LNCaP clone FGC (cell line): ENCODE results near the gene FABP7.

Experiments
- DNase-seq: peaks from one replicate; pipeline ENCODE4 v3.0.0-alpha.2; 2011; ENCODE audit warnings: low read depth
- H3K4me3 ChIP-seq: 2 replicates; pipeline ENCODE4 v1.5.1; 2011; ENCODE audit warnings: mild to moderate bottlenecking, low read depth, low read length, control low read depth
- TF ChIP-seq, protein P1 (sequence below): IDR thresholded peaks from 2 replicates; pipeline ENCODE4 v1.5.1; 2012; ENCODE audit warnings: mild to moderate bottlenecking; ENCODE audit not compliant: control insufficient read depth, insufficient read depth; ENCODE audit errors: extremely low read depth

FABP7 gene

DNA sequence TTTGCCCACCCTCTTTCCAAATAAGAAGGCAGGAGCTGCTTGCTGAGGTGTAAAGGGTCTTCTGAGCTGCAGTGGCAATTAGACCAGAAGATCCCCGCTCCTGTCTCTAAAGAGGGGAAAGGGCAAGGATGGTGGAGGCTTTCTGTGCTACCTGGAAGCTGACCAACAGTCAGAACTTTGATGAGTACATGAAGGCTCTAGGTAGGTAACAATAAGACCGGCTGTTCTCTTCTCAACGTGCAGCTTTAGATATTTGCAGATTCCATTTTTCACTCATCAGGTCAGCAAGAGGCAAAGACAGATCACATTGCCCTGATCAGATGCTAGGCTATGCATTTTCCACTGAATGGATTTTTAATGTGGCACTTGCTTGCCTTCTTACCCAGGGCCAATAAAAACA, at the start of gene FABP7:
Gene FABP7, plus strand, starts transcription at position 50 of the 400 bp plus-strand sequence. Its CDS starts 79 bp downstream, at position 129.
- H3K4me3 ChIP-seq: no peak within 1 kb of the TSS
- DNase-seq: no peak
- TF ChIP-seq, protein P1, sequence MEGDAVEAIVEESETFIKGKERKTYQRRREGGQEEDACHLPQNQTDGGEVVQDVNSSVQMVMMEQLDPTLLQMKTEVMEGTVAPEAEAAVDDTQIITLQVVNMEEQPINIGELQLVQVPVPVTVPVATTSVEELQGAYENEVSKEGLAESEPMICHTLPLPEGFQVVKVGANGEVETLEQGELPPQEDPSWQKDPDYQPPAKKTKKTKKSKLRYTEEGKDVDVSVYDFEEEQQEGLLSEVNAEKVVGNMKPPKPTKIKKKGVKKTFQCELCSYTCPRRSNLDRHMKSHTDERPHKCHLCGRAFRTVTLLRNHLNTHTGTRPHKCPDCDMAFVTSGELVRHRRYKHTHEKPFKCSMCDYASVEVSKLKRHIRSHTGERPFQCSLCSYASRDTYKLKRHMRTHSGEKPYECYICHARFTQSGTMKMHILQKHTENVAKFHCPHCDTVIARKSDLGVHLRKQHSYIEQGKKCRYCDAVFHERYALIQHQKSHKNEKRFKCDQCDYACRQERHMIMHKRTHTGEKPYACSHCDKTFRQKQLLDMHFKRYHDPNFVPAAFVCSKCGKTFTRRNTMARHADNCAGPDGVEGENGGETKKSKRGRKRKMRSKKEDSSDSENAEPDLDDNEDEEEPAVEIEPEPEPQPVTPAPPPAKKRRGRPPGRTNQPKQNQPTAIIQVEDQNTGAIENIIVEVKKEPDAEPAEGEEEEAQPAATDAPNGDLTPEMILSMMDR: no peak

- TF ChIP-seq, protein P1: no peak
- H3K4me3 ChIP-seq: no peak overlapping the region
- DNase-seq: no peak
These were observed 49.2 kb upstream of the FABP7 start for GRCh38 chr6:122730334-122730733.

DNA sequence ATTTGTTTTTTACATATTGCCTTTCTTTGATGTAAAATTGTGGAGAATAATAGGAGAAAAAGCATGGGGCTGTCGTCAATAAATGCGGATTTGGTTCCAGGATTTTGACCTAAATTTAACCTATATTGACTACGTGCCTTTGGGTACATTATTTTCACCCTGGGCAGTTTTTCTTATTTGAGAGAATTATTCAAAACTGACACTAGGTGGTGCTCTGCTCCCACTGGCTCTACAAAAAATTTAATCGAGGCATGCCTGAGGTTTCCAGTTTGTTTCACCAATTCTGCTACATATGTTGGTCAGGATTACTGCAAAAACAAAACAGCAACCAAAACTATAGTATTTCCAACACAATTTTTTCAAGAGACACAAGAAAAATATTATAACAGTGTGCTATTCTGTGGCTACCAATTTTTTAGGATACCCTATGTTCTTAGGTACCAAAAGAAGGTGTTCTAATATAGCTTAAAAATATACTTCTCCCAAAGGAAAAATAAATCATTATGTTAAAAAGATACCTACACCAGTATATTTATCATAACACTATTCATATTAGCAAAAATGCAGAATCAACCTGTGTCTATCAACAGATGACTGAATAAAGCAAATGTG, 48.6 kb upstream of the FABP7 start:
- DNase-seq: no peak
- H3K4me3 ChIP-seq: no peak overlapping the region

DNA sequence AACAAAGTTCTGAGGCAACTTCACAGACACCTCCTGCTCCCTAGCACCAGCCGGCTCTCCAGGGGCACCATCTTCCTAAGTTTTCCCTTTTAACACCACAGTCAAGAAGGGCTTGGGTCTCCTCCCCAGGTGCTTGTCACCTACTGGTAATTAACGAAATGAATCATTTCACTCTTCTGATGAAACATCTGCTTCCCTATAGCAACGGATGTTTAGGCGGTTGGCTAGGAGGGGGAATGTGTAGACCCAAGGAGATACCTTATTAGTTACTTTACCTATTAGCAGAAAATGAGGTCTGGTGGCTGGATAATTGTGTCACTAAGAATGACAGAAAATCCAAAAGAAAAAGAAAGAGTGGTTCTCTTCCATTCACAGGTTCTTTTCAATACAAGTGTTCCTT, 46.3 kb upstream of the FABP7 start:
- TF ChIP-seq, protein P1: no peak
- H3K4me3 ChIP-seq: no peak overlapping the region
- DNase-seq: no peak

More for the DNA sequence above, 48.6 kb upstream of the FABP7 start:
- TF ChIP-seq, protein P1: peak; percentile 55

DNA sequence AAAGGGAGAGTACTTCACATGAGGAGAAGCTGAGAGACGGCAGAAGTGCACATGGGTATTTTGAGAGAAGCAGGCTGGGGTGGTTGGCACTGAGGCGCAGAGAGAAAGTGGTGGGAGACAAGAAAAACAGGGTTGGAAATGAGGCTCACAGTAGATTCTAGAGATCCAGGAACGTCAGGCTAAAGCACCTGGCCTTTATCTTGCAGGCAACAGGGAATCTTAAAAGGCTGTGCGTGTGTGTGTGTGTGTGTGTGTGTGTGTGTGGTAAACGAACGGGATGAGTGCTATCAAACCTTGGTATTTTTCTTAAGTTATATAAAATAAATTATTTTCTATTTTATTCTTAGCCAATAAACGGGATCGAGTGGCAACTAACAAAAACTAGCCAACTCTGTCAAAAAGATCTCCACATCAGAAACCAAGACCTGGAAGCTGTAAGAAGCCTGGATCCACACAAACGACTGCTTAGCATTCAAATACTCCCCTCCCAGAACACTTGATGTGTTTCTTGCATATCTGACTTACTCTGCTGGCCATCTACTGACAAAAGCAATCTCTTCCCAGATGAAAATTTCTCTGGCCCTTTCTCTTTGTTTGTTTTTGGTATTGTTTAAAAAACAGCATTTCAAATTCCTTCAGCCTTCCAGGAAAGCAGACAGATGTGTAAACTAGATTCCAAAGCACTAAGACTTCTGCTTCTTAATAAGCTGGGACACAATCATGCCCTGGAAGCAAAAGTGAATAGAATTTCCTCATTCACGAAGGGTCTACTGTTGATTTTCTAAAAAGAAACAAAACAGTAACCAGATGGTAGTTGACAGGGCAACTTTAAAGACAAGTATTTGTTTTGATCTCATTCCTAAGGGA, 44.8 kb upstream of the FABP7 start:
- DNase-seq: no peak
- no peak overlapping the region for H3K4me3 ChIP-seq
- TF ChIP-seq, protein P1: no peak

DNA sequence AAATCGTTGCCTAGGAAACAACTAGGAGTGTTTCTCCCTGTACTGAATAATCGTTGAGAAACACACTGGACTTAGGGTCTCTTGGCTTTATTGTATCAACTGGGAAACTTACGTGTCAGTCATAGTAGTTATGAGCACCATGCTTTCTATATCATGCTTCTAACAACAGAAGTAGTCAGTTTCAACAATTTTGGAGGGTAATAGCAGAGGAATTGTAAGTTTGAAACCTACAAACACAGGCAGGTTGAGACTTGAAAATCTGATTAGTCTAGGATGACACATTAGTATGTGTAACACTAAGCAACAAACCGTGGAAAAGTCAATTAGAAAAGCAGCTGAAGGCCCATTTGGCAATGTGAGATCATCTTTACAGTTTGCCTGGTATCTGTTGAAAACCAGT, 43.9 kb upstream of the FABP7 start:
- DNase-seq: no peak
- no peak overlapping the region for H3K4me3 ChIP-seq
- TF ChIP-seq, protein P1: no peak
